DND-41 (cell line): ENCODE results near the gene EXOC3.

Experiments
- ATAC-seq: fragments of 200-7000 bp; cut with Tn5 transposase; 3 replicates; pipeline ENCODE4 v1.9.1; 2021; ENCODE audit warnings: low read depth; ENCODE audit not compliant: insufficient read depth
- DNase-seq: peaks from one replicate; pipeline ENCODE4 v3.0.0-alpha.2; 2020
- H2AFZ ChIP-seq: 2 replicates; pipeline ENCODE4 v1.6.0; 2012; ENCODE audit warnings: low read depth, low read length
- H3K27ac ChIP-seq: 2 replicates; pipeline ENCODE4 v1.5.1; 2012; ENCODE audit warnings: low read length, inconsistent platforms
- H3K27me3 ChIP-seq: fragments of 200-600 bp; sonication (generic); 2 replicates; pipeline ENCODE4 v1.6.0; 2012; ENCODE audit warnings: low read length, mild to moderate bottlenecking, inconsistent platforms; ENCODE audit not compliant: insufficient read depth, poor library complexity
- H3K36me3 ChIP-seq: 2 replicates; pipeline ENCODE4 v1.5.1; 2012; ENCODE audit warnings: low read length, inconsistent platforms; ENCODE audit not compliant: insufficient read depth
- H3K4me1 ChIP-seq: 2 replicates; pipeline ENCODE4 v1.5.1; 2012; ENCODE audit warnings: mild to moderate bottlenecking, low read length; ENCODE audit not compliant: insufficient read depth
- H3K4me2 ChIP-seq: 2 replicates; pipeline ENCODE4 v1.6.0; 2012; ENCODE audit warnings: mild to moderate bottlenecking, moderate library complexity, low read length, inconsistent platforms; ENCODE audit not compliant: insufficient read depth
- H3K4me3 ChIP-seq, 2 experiments: fragments of 200-600 bp in 1 of 2; shearing (Covaris generic) in 1 of 2; 2 replicates each; pipeline ENCODE4 v1.5.1; 2012 to 2016; ENCODE audit warnings: inconsistent platforms in 2 of 2, low read length in 2 of 2, mild to moderate bottlenecking in 2 of 2, low read depth in 1 of 2, moderate library complexity in 1 of 2
- H3K79me2 ChIP-seq: 2 replicates; pipeline ENCODE4 v1.6.0; 2012; ENCODE audit warnings: low read length, inconsistent platforms; ENCODE audit not compliant: insufficient read depth
- H3K9ac ChIP-seq: 2 replicates; pipeline ENCODE4 v1.6.0; 2012; ENCODE audit warnings: low read depth, mild to moderate bottlenecking, inconsistent platforms, low read length, moderate library complexity
- H3K9me3 ChIP-seq: 2 replicates; pipeline ENCODE4 v1.5.1; 2012; ENCODE audit warnings: low read length, moderate library complexity, mild to moderate bottlenecking, inconsistent platforms; ENCODE audit not compliant: insufficient read depth, severe bottlenecking
- H4K20me1 ChIP-seq: 2 replicates; pipeline ENCODE4 v1.6.0; 2012; ENCODE audit warnings: low read length; ENCODE audit not compliant: insufficient read depth
- EZH2 ChIP-seq: IDR thresholded peaks from 3 replicates; pipeline ENCODE4 v1.6.1; 2012; ENCODE audit warnings: borderline replicate concordance, low read depth, mild to moderate bottlenecking, moderate library complexity, low read length, inconsistent platforms; ENCODE audit not compliant: severe bottlenecking
- TF ChIP-seq, protein P1 (sequence below): IDR thresholded peaks from 2 replicates; pipeline ENCODE4 v1.5.1; 2012; ENCODE audit warnings: borderline replicate concordance, low read length, moderate library complexity, mild to moderate bottlenecking; ENCODE audit not compliant: poor library complexity, severe bottlenecking; ENCODE audit errors: extremely low read depth

The EXOC3 gene

GRCh38 chr5:440401-441201 lies 2.4 kb upstream of the EXOC3 start:
- no peak for DNase-seq
- H3K9me3 ChIP-seq = no peaks in the 10 kb centered on the region

DNA sequence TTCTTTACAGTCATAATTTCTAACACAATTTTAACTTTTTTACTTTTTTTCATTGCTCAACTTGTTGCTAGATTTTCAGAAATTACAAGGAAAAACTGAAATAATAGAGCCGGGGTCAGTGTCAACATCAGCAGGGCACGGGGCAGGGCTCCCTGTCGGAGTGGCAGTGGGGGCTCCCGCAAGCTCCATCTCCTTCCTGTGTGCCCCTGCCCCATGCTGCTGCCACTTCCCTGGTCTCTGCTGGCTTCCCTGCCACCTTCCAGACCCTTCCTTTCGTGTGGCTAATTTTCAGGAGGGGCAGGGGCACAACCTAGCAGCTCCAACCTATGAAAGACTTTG lies 1.0 kb upstream of the EXOC3 start:
- H2AFZ ChIP-seq = peak overlapping the region; percentile 90
- TF ChIP-seq, protein P1, sequence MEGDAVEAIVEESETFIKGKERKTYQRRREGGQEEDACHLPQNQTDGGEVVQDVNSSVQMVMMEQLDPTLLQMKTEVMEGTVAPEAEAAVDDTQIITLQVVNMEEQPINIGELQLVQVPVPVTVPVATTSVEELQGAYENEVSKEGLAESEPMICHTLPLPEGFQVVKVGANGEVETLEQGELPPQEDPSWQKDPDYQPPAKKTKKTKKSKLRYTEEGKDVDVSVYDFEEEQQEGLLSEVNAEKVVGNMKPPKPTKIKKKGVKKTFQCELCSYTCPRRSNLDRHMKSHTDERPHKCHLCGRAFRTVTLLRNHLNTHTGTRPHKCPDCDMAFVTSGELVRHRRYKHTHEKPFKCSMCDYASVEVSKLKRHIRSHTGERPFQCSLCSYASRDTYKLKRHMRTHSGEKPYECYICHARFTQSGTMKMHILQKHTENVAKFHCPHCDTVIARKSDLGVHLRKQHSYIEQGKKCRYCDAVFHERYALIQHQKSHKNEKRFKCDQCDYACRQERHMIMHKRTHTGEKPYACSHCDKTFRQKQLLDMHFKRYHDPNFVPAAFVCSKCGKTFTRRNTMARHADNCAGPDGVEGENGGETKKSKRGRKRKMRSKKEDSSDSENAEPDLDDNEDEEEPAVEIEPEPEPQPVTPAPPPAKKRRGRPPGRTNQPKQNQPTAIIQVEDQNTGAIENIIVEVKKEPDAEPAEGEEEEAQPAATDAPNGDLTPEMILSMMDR = no peak
- no peak for TF ChIP-seq EZH2
- peak overlapping the region; percentile 79 for H3K27ac ChIP-seq

More at GRCh38 chr5:440401-441201, 2.4 kb upstream of the EXOC3 start:
- Histone ChIP-seq H3K4me3 (no peak overlapping the region), H3K79me2 (peaks cover 34% of the 10 kb centered on the region), H4K20me1 (peaks cover 8% of the 10 kb centered on the region), H3K9ac (no peak overlapping the region), H3K36me3 (peaks cover 4% of the 10 kb centered on the region), H3K4me2 (no peak overlapping the region), H3K27ac (no peak overlapping the region), H2AFZ (no peak overlapping the region), H3K4me1 (peaks cover 31% of the 10 kb centered on the region), H3K27me3 (no peaks in the 10 kb centered on the region)
- TF ChIP-seq EZH2 = no peak
- TF ChIP-seq, protein P1 = no peak
- ATAC-seq = no peak

DNA sequence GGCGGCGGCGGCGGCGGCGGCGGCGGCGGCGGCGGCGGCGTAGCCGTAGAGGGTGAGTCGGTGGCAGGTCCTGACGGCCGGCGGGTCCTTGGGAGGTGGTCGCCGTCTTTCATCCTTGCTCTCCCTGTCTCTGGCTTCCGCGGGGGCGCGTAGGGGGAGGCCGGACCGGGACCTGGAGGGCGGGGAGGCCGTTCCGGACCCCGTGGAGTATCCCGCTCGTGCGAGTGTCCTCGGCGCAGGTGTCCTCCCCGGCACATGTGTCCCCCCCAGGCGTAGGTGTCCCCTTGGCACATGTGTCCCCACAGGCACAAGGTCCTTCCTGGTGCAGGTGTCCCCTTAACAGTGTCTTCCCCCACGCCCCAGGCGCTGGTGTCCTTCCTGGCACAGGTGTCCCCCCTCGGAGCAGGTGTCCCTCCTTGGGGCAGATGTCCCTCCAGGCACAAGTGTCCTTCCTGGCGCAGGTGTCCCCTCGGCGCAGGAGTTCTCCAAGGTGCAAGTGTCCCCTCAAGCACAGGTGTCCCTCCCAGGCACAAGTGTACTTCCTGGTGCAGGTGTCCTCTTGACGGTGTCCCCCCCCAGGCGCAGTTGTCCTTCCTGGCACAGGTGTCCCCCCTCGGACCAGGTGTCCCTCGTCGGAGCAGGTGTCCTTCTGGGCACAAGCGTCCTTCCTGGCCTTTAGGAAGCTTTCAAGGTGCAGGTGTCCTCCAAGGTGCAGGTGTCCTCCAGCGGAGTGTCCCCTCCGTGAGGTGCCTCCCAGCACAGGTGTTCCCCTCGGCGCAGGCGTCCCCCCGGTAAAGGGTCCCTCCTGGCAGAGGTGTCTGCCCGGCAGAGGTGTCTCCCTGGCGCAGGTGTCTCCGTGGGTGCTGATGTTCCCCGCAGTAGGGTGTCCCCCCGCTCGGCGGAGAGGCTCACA lies 519 bp downstream of the EXOC3 start:
- ATAC-seq (peak; percentile 23), DNase-seq (peak; percentile 34)
- TF ChIP-seq EZH2 = no peak
- TF ChIP-seq, protein P1 = no peak
- Histone ChIP-seq H3K4me3 (peak overlapping the region; percentile 64 to 100), H3K9me3 (no peaks in the 10 kb centered on the region), H3K4me2 (peak overlapping the region; percentile 97), H3K27ac (peak overlapping the region; percentile 83), H3K9ac (peak overlapping the region; percentile 79), H3K36me3 (peaks cover 33% of the 10 kb centered on the region), H3K4me1 (peaks cover 34% of the 10 kb centered on the region), H3K79me2 (peaks cover 45% of the 10 kb centered on the region), H2AFZ (peak overlapping the region; percentile 90), H4K20me1 (peaks cover 20% of the 10 kb centered on the region), H3K27me3 (no peaks in the 10 kb centered on the region)

More for the DNA sequence above, 1.0 kb upstream of the EXOC3 start:
- peak overlapping the region; percentile 97 for H3K4me2 ChIP-seq
- peaks cover 43% of the 10 kb centered on the region for H3K79me2 ChIP-seq
- peak overlapping the region; percentile 79 for H3K9ac ChIP-seq
- no peak for ATAC-seq
- no peaks in the 10 kb centered on the region for H3K27me3 ChIP-seq
- no peaks in the 10 kb centered on the region for H3K9me3 ChIP-seq
- H4K20me1 ChIP-seq = peaks cover 13% of the 10 kb centered on the region
- peaks cover 17% of the 10 kb centered on the region for H3K36me3 ChIP-seq
- H3K4me3 ChIP-seq = peak overlapping the region; percentile 64 to 100; a peak in 3 of 4 replicates
- H3K4me1 ChIP-seq = peaks cover 34% of the 10 kb centered on the region
- DNase-seq = no peak
